GM21825 (cell line): ENCODE data around the gene ZSWIM6.

Experiments used
- ATAC-seq: cut with Tn5 transposase; IDR thresholded peaks from one replicate; pipeline ENCODE4 v1.9.1; 2021; ENCODE audit warnings: mild to moderate bottlenecking, moderate library complexity; ENCODE audit not compliant: unreplicated experiment

ZSWIM6 gene

DNA sequence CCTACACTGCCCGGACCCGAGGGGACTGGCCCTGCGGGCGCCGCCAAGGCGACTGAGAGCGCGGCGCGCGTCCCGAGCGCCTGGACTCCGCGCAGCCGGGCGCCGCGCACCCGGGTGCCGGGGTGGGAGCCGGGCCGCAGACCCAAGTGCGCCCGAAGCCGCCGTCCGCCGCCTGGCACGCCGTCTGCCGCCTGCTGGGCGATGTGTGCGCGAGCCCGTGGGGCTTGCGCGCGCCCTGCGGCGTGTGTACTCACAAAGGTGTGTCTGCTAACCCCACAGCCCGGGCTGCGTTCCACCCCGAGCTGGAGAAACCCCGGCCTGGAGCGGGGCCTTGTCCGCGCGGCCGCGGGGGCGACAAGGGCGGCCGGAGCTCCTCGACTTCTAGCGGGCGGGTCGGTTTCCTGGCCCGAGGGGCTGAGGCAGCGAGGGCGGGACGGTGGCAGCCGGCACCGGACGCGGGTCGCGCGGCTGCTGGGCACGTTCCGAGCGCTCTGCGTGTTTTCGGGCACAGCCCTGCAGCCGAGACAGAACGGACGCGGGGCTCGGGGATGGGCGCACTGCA is 1.1 kb upstream of the ZSWIM6 start:
- peak; percentile 28 for ATAC-seq

DNA sequence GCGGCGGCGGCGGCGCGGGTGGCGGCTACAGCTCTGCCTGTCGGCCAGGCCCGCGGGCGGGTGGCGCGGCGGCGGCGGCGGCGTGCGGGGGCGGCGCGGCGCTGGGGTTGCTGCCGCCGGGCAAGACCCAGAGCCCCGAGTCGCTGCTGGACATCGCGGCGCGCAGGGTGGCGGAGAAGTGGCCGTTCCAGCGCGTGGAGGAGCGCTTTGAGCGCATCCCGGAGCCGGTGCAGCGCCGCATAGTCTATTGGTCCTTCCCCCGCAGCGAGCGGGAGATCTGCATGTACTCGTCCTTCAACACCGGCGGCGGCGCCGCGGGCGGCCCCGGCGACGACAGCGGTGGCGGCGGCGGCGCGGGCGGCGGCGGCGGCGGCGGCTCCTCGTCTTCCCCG is 296 bp downstream of the ZSWIM6 start:
- ATAC-seq: peak; percentile 9

DNA sequence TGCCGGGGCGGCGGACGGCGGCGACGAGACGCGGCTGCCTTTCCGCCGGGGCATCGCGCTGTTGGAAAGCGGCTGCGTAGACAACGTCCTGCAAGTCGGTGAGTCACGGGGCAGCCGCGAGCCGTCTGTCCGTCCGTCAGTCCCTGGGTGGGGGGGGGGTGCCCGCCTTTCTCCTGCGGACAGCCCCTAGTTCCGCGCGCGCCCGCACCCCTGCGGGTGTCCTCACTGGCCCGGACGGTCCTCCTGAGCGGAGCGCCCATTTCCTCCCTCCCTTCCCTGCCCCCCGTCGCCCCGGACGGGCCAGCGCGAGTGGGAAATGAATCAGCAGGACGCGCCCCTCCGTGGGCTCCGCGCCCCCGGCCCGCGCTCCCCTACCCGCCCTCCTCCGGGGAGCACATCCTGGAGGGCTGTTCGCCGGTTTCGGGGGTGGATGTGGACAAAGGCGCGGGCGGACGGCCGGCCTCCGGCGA is 828 bp downstream of the ZSWIM6 start:
- no peak for ATAC-seq

DNA sequence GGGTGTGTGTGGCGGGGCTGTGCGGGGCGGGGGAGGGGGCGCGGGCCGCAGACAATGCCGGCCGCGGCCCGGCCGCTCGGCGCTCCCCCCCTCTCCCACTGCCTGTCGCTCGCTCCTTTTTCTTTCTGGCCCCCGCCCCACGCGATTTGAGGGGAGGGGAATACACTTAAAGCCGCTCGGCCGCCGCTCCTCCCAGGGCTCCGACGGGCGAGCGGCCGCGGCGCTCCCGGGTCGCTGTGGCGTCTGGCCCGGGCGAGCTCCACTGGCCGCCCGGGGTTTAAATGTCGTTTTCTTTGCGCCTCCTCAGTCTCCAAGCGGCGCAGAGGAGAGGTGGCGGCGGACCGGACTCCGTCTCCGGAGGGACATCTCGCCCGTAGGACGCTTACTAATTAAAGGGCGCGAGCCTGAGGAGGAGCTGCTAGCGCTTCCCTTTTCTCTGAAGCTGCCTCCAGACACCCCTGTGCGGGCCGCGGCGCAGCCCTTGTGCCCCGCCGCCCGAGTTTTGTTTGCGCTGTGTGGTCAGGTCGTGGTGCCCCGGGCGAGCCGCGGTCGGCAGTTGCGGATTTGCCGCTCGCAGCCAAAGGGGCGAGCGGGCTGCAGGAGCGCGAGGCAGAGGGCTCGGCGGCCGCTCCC is 1.4 kb downstream of the ZSWIM6 start:
- no peak for ATAC-seq

DNA sequence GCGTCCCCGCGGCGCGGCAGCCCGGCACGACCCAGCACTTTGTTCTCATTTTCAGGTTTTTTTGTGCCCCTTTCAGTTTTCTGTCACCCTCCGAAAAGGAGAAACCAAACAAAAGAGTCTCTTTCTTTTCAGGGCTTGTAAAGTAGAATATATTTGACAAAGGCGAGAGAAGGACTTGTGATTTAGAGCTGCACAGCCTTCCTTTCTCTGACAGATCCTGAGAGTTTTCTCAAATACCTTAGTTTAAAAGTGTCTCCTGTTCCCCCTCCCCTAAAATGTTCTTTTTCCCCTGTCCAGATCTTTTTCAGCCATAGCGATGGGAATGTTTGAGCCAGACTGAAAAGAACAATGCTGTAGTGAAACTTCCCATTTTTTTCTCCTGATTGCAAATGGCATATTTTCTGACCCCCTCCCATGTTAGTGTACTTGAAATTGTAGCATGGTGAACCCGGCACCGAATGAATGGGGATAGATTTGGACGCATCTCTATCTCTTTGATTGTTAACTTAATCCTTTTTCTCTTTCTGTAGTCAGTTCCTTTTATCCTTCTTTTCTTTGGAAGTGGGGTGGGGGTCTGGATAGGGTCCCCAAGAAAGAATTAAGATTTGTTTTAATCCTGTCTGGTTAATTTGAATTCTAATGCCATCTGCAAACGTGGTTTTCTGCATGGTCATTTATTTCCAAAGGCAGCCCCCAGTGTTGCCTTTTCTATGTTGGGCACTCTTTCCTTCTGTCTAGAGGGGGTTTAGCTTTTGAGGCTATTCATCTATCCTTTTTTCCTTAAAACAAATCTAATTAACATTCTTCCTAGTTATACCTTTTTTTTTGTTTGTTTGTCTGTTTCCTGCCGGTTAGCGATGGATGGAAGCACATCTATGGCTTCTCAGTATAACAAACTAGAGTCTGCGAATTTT is 2.2 kb downstream of the ZSWIM6 start:
- no peak for ATAC-seq

DNA sequence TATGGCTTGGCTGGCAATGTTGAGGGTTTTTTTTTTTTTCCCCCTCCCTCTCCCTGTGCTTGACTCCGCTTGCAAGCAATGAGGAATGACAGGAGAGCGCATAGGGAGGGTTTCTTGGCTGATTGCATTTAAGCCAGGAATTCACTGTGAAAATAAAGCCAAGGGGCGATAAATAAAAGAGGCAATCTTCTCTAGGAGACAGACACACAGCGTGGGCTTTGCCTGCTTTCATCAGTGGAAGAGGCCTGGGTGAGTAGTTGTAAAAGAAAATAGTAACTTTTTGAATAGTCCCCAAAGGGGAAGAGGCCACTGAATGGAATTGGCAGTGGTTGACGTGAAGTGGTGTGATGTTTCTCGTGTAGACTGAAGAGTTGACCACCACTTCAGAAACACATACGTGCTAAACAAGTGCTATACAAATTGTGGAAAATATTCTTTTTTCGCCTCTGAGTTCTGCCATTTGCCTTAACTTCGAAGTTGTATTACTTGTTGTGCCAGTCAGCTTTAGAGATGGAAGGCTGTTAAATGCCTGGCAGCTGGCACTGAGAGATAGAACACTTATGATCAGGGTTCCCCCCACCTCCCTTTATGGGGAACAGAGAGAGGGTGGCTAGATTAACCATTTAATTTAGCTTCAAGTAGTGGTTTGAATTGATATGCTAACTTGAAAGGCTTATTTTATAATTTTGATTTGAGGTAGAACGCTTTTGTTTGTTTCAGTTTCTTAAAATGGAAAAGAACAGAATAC is 3.0 kb downstream of the ZSWIM6 start:
- no peak for ATAC-seq

DNA sequence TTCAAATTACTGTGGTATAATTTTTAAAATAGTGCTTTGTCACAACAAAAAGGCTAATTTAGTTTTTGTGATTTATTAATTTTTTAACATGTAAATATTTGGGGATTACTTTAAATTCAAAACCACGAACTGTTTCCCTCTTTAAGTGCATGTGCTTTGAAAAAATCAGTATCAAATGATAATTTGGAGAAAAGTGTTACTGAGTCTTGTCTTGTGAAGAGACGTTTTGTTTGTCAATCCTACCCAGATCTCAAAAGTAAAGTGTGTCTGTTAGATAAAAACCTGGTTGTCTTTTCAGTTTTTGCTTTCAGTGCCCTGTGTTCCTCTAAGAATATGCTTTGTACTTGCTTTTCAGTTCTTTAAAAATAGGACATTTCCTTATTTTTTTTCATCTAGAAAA is 7.7 kb downstream of the ZSWIM6 start:
- no peak for ATAC-seq

DNA sequence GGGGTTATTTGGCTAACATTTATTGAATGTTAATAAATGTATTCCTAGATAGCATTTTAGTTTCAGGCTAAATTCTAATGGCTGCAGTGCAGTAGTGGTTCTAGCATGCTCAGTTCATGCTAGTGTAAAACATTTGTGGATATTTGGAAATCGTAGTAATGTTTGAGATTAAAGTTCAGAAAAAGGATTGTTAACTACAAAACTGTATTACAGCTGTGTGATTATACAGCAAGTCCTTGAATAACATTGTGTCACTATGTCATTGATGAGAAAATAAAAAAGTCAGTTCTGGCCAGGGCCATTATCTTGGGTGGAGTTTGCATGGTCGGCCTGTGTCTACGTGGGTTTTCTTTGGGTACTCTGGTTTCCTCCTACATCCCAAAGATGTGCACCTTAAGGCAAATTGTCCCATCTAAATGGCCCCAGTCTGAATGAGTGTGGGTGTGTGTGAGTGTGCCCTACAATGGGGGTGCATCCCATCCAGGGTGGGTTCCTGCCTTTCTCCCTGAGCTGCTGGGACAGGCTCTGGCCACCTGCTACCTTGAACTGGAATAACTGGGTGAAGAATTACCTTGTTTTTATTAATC is 8.8 kb downstream of the ZSWIM6 start:
- no peak for ATAC-seq

DNA sequence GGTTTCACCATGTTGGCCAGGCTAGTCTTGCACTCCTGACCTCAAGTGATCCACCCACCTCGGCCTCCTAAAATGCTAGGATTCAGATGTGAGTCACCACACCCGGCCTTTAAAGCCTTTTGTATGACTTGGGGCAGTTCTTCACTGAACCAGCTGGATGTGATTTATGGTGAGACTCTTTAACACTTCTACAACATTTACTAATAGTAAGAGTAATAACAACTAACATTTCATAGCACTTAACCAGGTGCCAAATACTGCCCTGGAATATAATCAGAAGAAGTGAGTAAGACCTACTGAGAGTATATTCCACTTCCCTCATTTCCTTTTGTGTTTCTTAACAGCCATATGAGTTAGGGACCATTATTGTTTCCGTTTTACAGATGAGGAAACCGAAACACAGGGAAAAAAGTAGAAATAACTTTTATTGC is 10.0 kb downstream of the ZSWIM6 start:
- ATAC-seq: no peak

DNA sequence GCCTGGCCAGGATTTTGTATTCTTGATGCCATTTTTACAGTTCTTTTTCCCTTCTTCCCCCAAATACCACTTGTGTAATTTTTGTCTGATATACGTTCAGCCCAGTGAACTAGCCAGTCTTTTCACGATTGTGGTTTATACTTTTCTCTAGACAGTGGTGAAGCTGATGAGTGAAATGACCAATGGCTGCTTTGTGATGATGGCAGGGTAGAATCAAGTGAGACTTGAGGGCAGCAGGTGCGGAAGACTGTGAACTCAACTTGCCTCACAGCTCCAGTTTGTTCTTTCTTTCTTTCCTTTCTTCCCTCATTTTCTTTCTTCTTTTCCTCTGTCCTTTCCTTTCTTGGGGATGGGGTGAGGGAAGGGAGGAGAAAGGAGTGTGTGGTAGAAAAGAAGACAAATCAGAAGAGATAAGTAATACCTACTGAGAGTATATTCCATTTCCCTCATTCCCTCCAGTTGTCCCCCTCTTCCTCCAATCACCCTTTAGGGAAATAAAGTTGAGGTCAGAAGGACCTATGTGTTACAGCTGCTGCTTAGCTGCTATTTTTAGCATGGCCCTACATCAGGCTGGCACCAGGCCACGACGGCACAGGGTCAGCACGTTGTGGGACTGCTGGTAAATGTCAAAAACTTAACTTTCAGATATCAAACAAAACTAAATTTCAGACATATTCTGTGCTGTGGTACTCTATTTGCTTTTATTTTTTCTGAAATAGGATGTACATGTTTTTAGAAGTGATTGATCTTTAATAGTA is 12.3 kb downstream of the ZSWIM6 start:
- no peak for ATAC-seq

DNA sequence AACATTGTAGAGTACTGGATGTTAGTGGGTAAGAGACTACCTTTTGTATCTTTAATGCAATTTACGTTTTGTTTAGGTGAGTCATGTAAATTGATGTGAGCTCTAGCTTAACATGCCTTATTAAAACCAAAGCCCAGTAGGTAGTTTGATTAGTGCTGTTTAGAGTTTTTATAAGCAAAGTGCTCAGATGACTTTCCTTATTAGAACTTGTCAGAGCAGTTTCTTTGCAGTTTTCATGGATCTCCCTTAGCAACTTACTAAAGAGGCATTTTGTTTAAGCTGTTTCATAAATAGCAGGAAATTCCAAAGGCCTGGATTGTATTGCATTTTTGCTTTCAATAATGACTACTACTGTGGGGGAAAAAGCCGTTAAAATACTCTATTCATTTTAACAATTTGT is 14.5 kb downstream of the ZSWIM6 start:
- no peak for ATAC-seq

DNA sequence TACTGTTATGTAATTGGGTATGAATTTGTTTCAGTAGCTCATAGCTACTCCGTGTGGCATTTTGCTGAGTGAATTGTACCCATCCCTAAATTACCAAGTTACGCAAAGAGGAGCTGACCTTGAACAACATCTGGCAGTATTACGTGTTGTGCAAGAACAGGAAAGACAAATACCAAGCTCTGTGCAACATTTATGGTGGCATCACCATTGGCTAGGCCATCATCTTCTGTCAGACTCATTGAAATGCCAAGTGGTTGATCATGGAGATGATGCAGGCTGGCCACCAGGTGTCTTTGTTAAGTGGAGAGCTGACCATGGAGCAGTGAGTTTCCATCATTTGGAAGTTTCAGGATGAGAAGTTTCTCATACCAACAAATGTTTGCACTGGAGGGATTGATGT is 15.0 kb downstream of the ZSWIM6 start:
- ATAC-seq: no peak

DNA sequence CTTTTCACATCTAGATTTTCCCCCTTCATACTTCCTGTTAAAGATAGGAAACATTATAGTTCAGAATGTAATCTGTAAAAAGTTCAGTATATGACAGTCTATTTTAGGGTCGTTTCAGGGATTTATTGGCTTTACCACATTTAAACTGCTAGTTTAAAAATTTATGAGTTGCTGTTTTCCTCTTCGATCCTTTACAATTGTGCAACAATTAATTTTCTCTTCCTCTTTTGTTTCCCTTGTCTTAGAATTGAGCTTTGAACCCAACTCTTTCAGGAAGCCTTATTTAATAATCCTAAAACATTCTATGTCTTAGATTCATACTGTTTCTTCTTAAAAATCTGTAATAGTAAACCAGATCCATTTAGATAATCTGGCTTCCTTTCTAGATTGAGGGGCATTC is 16.4 kb downstream of the ZSWIM6 start:
- no peak for ATAC-seq

DNA sequence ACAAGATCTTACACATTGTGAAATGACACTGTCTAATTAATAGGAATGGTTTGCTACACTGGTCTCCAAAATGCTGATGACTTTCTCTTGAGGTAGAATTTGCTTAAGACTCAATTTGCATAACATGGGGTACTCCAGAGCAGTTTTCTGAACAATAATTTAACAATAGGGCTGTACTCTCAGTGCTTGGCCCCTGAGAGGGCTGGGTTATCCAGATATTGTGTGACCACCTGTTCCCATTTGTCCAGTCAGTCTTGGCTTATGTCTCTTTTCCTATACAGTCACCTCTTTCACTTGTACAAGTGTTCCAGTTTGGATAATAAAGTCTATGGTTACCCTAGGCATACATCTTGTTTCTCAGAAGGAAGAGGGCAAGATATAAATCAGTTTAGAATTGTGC is 17.9 kb downstream of the ZSWIM6 start:
- no peak for ATAC-seq

DNA sequence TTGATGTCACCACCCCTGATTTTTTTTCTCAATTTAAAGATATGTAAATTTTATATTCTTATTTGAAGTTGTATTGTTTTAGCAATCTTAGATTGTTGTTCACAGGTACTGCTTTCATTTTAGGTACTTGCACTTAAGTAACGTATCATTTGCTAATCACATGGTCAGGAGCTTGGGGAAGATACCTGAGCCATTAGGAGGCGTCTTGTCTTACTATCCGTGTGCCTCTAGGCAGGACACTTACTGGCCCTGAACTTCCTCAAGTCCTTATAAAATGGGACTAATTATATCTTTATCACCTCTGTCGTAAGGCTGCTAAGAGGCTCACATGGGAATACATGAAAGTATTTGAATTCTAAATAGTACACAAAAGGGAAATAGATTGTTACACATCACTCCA is 18.5 kb downstream of the ZSWIM6 start:
- ATAC-seq: no peak

DNA sequence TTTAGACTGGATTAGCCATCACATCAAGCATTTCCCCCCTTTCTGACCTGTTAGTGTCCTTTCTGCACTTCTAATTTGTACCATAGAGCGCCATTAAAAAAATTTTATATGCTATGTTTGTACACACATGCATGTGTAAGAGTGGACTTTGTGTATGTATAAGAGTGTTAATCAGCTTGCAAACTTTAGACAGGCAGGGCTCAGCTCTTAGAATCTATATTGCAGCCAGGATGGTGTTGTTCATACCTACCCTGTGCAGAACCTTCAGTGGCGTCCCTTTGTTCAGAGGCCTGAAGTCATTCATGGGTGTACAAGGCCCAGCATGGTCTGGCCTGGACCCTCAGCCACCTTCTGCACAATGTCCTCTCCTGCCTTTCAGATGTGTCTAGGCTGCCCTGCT is 19.7 kb downstream of the ZSWIM6 start:
- ATAC-seq: no peak

DNA sequence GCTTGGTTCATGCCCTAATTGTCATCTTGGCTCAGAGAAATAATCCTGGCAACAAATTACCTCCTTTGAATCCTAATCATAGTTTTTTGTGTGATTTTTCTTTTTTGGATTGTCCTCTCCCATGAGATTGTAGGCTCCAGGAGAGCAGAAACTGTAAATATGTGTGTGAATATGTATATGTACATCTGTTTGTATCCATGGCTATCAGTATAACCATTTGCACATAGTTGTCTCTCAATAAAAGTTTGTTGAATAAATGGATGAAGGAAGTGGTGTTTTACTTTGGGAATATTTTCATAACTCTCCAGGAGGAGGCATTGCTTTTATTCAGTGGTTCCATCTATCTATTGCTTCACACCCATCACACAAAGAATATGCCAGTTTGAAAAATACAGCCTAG is 20.1 kb downstream of the ZSWIM6 start:
- ATAC-seq: no peak

DNA sequence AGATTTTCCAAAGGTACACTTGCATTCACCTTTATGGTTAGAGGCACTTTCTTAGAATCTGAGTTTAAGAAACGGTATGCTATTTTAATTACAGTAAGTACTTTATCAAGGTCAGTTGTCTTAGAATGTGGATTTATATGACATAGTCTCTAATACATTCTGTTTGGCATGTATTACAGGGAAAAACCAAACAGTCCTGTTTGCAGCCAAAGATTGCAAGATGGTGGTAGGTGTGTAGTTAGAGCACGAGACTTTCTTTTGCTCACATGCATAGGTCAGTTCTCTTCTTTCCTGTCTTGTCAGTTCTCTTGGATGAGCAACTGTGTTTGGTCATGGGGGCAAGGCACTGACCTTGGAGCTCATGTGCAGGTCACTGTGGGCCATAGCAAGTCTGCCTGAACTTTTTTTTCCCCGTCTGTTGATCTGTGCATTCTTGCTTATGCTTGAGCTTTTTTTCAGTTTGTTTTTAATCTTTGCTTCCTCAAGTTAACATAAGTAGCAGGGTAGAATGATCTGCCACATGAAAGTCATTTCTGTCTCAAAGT is 20.6 kb downstream of the ZSWIM6 start:
- ATAC-seq: no peak

DNA sequence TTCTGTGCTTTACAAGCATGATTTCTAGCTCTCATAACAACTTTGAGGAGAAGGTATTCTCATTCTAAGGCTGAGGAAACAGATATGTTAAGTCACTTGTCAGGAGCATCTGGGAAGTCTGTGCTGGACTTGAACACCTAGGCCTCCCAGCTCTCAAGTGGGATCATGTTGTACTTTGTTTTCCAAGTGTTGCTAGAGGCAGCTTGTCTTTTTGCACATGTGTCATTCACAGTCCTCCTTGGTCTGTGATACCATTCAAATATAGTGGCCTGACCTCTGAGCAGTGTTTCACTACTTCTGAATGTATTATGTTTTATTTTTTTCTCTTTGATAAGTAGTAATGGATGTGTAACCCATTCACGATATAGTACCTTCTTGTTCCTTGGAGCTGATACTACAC is 21.2 kb downstream of the ZSWIM6 start:
- ATAC-seq: no peak

DNA sequence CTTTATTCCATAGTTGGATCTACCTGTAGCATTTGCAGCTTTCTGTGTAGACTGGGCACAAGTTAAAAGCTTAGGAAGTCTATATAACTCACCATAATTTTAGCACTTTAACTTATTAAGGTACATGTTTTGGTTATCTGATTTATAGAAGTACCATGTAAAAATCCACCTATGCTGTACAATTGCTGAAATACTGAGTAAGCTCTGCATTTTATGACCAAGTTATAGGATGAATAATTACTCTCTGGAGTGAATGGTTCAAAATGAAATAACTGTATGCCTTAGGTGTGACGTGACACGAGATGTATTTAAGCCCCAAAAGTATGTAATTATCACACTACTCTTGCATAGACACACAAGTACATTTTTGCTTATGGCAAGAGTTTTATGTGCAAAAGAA is 22.1 kb downstream of the ZSWIM6 start:
- ATAC-seq: no peak
